DOHH2 (cell line): ENCODE results near the gene YES1.

Experiments used
- H3F3A ChIP-seq: fragments of 200-600 bp; sonication (generic), shearing (Covaris generic); 2 replicates; pipeline ENCODE4 v1.6.0; 2016; ENCODE audit warnings: antibody characterized with exemption, mild to moderate bottlenecking; ENCODE audit not compliant: control insufficient read depth, insufficient read depth
- H3K27ac ChIP-seq: fragments of 200-600 bp; sonication (generic); 2 replicates; pipeline ENCODE4 v1.5.1; 2014; ENCODE audit warnings: low read depth, mild to moderate bottlenecking, low read length, moderate library complexity
- H3K27me3 ChIP-seq: fragments of 200-600 bp; sonication (generic); 2 replicates; pipeline ENCODE4 v1.6.1; 2014; ENCODE audit warnings: mild to moderate bottlenecking, low read length, mixed read lengths; ENCODE audit not compliant: control insufficient read depth
- H3K36me3 ChIP-seq: fragments of 200-600 bp; sonication (generic); 2 replicates; pipeline ENCODE4 v1.6.1; 2014; ENCODE audit warnings: mild to moderate bottlenecking, low read length, moderate library complexity, mixed read lengths; ENCODE audit not compliant: control insufficient read depth
- H3K4me1 ChIP-seq: fragments of 200-600 bp; sonication (generic); 2 replicates; pipeline ENCODE4 v1.6.1; 2014; ENCODE audit warnings: mild to moderate bottlenecking, low read length, mixed read lengths; ENCODE audit not compliant: control insufficient read depth
- H3K4me2 ChIP-seq: fragments of 200-600 bp; sonication (generic); 2 replicates; pipeline ENCODE4 v1.6.0; 2014; ENCODE audit warnings: mild to moderate bottlenecking, low read length, moderate library complexity
- H3K4me3 ChIP-seq: fragments of 200-600 bp; sonication (generic); 2 replicates; pipeline ENCODE4 v1.5.1; 2014; ENCODE audit warnings: mild to moderate bottlenecking, low read length, mixed read lengths
- H3K79me2 ChIP-seq: fragments of 200-600 bp; sonication (generic); 2 replicates; pipeline ENCODE4 v1.6.1; 2014; ENCODE audit warnings: mild to moderate bottlenecking, low read length, mixed read lengths; ENCODE audit not compliant: control insufficient read depth
- H3K9me2 ChIP-seq: fragments of 200-600 bp; sonication (generic); replicated peaks from 2 replicates; pipeline ENCODE4 v1.6.1; 2014; ENCODE audit warnings: mild to moderate bottlenecking, low read length, mixed read lengths; ENCODE audit not compliant: control insufficient read depth
- H3K9me3 ChIP-seq: fragments of 200-600 bp; sonication (generic); 2 replicates; pipeline ENCODE4 v1.6.1; 2014; ENCODE audit warnings: antibody characterized with exemption, low read length, mixed read lengths; ENCODE audit not compliant: control insufficient read depth, insufficient read depth
- H4K20me1 ChIP-seq: fragments of 200-600 bp; sonication (generic); 2 replicates; pipeline ENCODE4 v1.6.0; 2014; ENCODE audit warnings: low read depth, mild to moderate bottlenecking, antibody characterized with exemption, low read length, moderate library complexity; ENCODE audit not compliant: control insufficient read depth, insufficient read depth
- CTCF ChIP-seq: fragments of 200-600 bp; sonication (generic); IDR thresholded peaks from one replicate; pipeline ENCODE4 v1.5.1; 2014; ENCODE audit warnings: antibody characterized with exemption, mild to moderate bottlenecking, low read depth, low read length; ENCODE audit not compliant: poor library complexity, severe bottlenecking
- EZH2phosphoT487 ChIP-seq: fragments of 200-600 bp; sonication (generic); IDR thresholded peaks from 2 replicates; pipeline ENCODE4 v1.6.1; 2017; ENCODE audit warnings: borderline replicate concordance, mild to moderate bottlenecking, antibody characterized with exemption, low read length, moderate library complexity, mixed read lengths

The YES1 gene

GRCh38 chr18:767961-768360, 44.1 kb downstream of the YES1 start:
- Histone ChIP-seq H3F3A (no peaks in the 10 kb centered on the region), H3K27ac (no peak overlapping the region), H3K79me2 (no peaks in the 10 kb centered on the region), H3K4me3 (no peak overlapping the region), H4K20me1 (no peaks in the 10 kb centered on the region), H3K4me1 (no peaks in the 10 kb centered on the region), H3K9me3 (no peaks in the 10 kb centered on the region), H3K4me2 (no peak overlapping the region), H3K36me3 (no peaks in the 10 kb centered on the region), H3K9me2 (no peaks in the 10 kb centered on the region), H3K27me3 (no peaks in the 10 kb centered on the region; the same call in 1 of the 2 replicates)
- no peak for TF ChIP-seq CTCF
- no peak for TF ChIP-seq EZH2phosphoT487

DNA sequence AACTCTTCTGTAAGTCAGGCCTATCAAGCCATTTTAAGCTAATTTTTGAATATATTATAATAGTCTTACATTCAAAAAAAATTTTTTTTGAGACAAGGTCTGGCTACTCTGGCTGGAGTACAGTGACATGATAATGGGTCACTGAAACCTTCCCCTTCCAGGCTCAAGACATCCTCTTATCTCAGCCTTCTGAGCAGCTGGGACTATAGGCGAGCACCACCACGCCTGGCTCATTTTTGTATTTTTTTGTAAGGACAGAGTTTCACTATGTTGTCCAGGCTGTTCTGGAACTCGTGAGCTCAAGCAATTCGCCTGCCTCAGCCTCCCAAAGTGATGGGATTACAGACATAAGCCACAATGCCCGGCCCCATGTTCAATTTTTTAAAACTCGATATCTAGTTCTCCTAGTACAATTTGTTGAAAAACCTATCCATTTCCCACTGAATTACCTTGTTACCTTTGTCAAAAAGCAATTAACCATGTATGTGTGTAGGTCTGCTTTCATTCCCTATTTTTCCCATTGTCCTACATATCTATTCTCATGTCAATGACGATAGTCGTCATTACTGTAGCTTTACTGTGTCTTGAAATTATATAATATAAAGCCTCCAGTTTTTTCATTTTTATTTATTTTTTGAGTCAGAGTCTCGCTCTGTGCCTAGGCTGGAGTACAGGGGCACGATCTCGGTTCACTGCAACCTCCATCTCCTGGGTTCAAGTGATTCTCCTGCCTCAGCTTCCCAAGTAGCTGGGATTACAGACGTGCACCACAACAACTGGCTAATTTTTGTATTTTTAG, 44.8 kb downstream of the YES1 start:
- H3K79me2 ChIP-seq = no peaks in the 10 kb centered on the region
- no peaks in the 10 kb centered on the region for H3K9me2 ChIP-seq
- H3K36me3 ChIP-seq = no peaks in the 10 kb centered on the region
- no peaks in the 10 kb centered on the region for H4K20me1 ChIP-seq
- no peak overlapping the region for H3K27ac ChIP-seq
- H3K4me3 ChIP-seq = no peak overlapping the region
- H3K27me3 ChIP-seq = no peaks in the 10 kb centered on the region
- no peaks in the 10 kb centered on the region for H3F3A ChIP-seq
- H3K4me1 ChIP-seq = no peaks in the 10 kb centered on the region
- H3K4me2 ChIP-seq = no peak overlapping the region
- H3K9me3 ChIP-seq = no peaks in the 10 kb centered on the region
- TF ChIP-seq CTCF (no peak), EZH2phosphoT487 (no peak)

- Histone ChIP-seq H3K27ac (no peak overlapping the region), H3K36me3 (no peaks in the 10 kb centered on the region), H3K9me2 (no peaks in the 10 kb centered on the region), H3F3A (no peaks in the 10 kb centered on the region), H3K4me3 (no peak overlapping the region), H4K20me1 (no peaks in the 10 kb centered on the region), H3K4me2 (no peak overlapping the region), H3K9me3 (no peaks in the 10 kb centered on the region), H3K79me2 (no peaks in the 10 kb centered on the region), H3K4me1 (no peaks in the 10 kb centered on the region), H3K27me3 (no peaks in the 10 kb centered on the region)
- TF ChIP-seq EZH2phosphoT487 = no peak
- TF ChIP-seq CTCF = no peak
These were observed 45.5 kb downstream of the YES1 start for GRCh38 chr18:766550-766860.
